GM23248 (cell line): Measurements from ENCODE around the gene LFNG.

Source experiments
- EZH2 ChIP-seq: fragments of 200-600 bp; sonication (generic); IDR thresholded peaks from 2 replicates; pipeline ENCODE4 v1.6.1; 2018; ENCODE audit warnings: antibody characterized with exemption, mild to moderate bottlenecking; ENCODE audit not compliant: insufficient read depth, poor library complexity, severe bottlenecking
- EZH2phosphoT487 ChIP-seq: fragments of 200-600 bp; sonication (generic); IDR thresholded peaks from 2 replicates; pipeline ENCODE4 v1.6.1; 2018; ENCODE audit warnings: antibody characterized with exemption, moderate library complexity, mild to moderate bottlenecking, low read depth; ENCODE audit not compliant: insufficient read depth

GRCh38 chr7:2521952-2522591 is 2.5 kb downstream of the LFNG start:
- TF ChIP-seq EZH2 (no peak), EZH2phosphoT487 (no peak)
